Ishikawa (cell line): ENCODE data around the gene ERC1.

Source experiments
- CEBPB ChIP-seq: IDR thresholded peaks from 2 replicates; pipeline ENCODE4 v1.6.1; 2012
- CREB1 ChIP-seq: IDR thresholded peaks from 2 replicates; pipeline ENCODE4 v1.6.1; 2012; ENCODE audit warnings: low read depth
- EGR1 ChIP-seq: IDR thresholded peaks from 2 replicates; pipeline ENCODE4 v1.6.1; 2012
- EP300 ChIP-seq: IDR thresholded peaks from 2 replicates; pipeline ENCODE4 v1.6.1; 2012; ENCODE audit warnings: borderline replicate concordance
- FOXM1 ChIP-seq: IDR thresholded peaks from 2 replicates; pipeline ENCODE4 v1.6.1; 2012; ENCODE audit warnings: low read depth, borderline replicate concordance
- MAX ChIP-seq: IDR thresholded peaks from 2 replicates; pipeline ENCODE4 v1.6.1; 2012
- NFIC ChIP-seq: IDR thresholded peaks from 2 replicates; pipeline ENCODE4 v1.6.1; 2012
- RAD21 ChIP-seq: IDR thresholded peaks from 2 replicates; pipeline ENCODE4 v1.6.1; 2012; ENCODE audit warnings: low read depth
- REST ChIP-seq: IDR thresholded peaks from 2 replicates; pipeline ENCODE4 v1.6.1; 2012; ENCODE audit warnings: low read depth, mild to moderate bottlenecking
- TAF1 ChIP-seq: IDR thresholded peaks from 2 replicates; pipeline ENCODE4 v1.6.1; 2012; ENCODE audit warnings: low read depth, mild to moderate bottlenecking
- TCF12 ChIP-seq: IDR thresholded peaks from 2 replicates; pipeline ENCODE4 v1.6.1; 2012; ENCODE audit warnings: low read depth
- TEAD4 ChIP-seq: IDR thresholded peaks from 2 replicates; pipeline ENCODE4 v1.6.1; 2012
- USF1 ChIP-seq: IDR thresholded peaks from 2 replicates; pipeline ENCODE4 v1.6.1; 2012
- YY1 ChIP-seq: IDR thresholded peaks from 2 replicates; pipeline ENCODE4 v1.6.1; 2012; ENCODE audit warnings: low read depth
- ZBTB7A ChIP-seq: IDR thresholded peaks from 2 replicates; pipeline ENCODE4 v1.6.1; 2012; ENCODE audit warnings: low read depth

ERC1 gene

GRCh38 chr12:1279050-1279449, 288.0 kb downstream of the ERC1 start:
- no peak for TF ChIP-seq FOXM1
- TF ChIP-seq ZBTB7A: no peak
- no peak for TF ChIP-seq MAX
- TF ChIP-seq NFIC: no peak
- no peak for TF ChIP-seq EP300
- no peak for TF ChIP-seq CREB1
- TF ChIP-seq CEBPB: no peak
- TF ChIP-seq TEAD4: no peak
- no peak for TF ChIP-seq TAF1
- no peak for TF ChIP-seq REST
- TF ChIP-seq YY1: no peak
- no peak for TF ChIP-seq EGR1
- TF ChIP-seq TCF12: no peak
- no peak for TF ChIP-seq RAD21
- no peak for TF ChIP-seq USF1

GRCh38 chr12:1280059-1280458, 289.0 kb downstream of the ERC1 start:
- no peak for TF ChIP-seq TCF12
- no peak for TF ChIP-seq FOXM1
- no peak for TF ChIP-seq USF1
- no peak for TF ChIP-seq MAX
- no peak for TF ChIP-seq REST
- no peak for TF ChIP-seq TAF1
- no peak for TF ChIP-seq YY1
- no peak for TF ChIP-seq EP300
- no peak for TF ChIP-seq ZBTB7A
- no peak for TF ChIP-seq CREB1
- TF ChIP-seq NFIC: no peak
- TF ChIP-seq CEBPB: no peak
- no peak for TF ChIP-seq TEAD4

- TF ChIP-seq YY1 (no peak), CEBPB (no peak), TCF12 (no peak), REST (no peak), FOXM1 (no peak), TAF1 (no peak), CREB1 (no peak), NFIC (no peak), EGR1 (no peak), EP300 (no peak), RAD21 (no peak), TEAD4 (no peak), USF1 (no peak), ZBTB7A (no peak), MAX (no peak)
These were observed 290.8 kb downstream of the ERC1 start for GRCh38 chr12:1281683-1282366.
